Amniotic epithelial cell (primary cell): ENCODE measurements around the gene ST3GAL2.
"Not testable (repeated sequence)": the region's sequence is repeated elsewhere in the genome, so short reads cannot be mapped to it uniquely, and the experiment has no call there.

Experiments
- DNase-seq: peaks from one replicate; pipeline ENCODE4 v3.0.0-alpha.2; 2010; ENCODE audit warnings: low read depth

ST3GAL2 gene

DNA sequence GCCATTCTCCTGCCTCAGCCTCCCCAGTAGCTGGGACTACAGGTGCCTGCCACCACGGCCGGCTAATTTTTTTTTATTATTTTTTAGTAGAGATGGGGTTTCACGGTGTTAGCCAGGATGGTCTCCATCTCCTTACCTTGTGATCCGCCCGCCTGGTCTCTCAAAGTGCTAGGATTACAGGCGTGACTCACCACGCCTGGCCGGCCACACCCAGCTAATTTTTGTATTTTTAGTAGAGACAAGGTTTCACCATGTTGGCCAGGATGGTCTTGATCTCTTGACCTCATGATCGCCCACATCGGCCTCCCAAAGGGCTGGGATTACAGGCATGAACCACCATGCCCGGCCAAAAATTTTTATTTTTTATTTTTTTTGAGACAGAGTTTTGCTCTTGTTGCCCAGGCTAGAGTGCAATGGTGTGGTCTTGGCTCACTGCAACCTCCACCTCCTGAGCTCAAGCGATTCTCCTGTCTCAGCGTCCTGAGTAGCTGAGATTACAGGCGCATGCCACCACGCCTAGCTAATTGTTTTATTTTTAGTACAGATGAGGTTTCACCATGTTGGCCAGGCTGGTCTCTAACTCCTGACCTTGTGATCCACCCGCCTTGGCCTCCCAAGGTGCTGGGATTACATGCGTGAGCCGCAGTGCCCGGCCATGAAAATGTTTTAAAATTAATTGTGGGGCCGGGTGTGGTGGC lies 52.5 kb downstream of the ST3GAL2 start:
- DNase-seq, result not testable (repeated sequence)

DNA sequence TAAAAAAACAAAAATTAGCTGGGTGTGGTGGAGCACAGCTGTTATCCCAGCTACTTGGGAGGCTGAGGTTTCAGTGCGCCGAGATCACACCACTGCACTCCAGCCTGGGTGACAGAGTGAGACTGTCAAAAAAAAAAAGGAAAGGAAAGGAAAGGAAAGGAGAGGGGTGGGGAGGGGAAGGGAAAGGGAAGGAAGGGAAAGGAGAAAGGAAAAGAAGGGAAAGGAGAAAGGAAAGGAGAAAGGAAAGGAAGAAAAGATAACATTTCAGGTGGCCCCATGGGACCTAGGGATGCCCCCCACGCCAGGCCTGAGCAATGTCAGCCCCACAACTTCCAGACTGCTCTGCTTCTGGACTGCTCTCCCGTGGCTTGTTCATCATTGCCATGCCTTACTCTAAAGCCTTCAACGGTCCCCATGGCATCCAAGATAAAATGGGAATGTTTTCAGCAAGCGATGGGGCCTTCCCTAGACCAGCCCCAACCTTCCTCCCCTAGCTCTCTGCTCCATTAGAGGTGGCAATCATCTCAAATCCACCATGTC lies 55.4 kb downstream of the ST3GAL2 start:
- DNase-seq, result no peak

DNA sequence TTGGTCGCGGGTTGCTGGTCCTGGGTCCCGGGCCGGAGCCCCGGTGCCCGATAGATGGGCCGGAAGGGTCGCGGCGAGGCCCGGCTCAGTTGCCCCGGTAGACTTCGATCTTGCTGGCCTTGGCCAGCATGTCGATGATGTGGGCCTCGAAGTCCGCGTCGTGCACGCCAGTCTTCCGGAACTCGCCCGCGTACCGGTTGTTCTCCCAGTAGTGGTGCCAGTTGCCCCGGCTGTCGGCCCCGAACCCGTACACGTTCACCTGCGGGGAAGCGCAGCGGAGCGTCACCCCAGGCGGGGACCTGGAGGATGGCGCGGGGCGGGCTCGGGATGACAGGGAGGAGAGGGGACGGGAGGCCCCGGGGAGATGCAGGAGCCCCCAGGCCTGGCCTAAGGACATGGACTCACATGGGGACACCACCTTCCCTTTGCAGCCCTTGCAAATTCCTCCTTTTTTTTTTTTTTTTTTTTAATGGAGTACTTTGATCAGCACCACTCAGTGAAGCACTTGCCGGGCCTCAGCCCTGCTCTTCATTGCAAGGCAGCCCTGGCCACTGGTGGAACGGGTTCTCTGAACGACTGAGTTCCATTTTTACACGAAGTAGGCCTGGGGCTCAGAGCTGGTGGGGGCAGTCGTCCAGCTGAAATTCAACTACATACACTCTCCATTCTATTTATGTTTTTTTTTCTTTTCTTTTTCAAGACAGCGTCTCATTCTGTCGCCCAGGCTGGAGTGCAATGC lies 57.1 kb downstream of the ST3GAL2 start:
- DNase-seq, result no peak

DNA sequence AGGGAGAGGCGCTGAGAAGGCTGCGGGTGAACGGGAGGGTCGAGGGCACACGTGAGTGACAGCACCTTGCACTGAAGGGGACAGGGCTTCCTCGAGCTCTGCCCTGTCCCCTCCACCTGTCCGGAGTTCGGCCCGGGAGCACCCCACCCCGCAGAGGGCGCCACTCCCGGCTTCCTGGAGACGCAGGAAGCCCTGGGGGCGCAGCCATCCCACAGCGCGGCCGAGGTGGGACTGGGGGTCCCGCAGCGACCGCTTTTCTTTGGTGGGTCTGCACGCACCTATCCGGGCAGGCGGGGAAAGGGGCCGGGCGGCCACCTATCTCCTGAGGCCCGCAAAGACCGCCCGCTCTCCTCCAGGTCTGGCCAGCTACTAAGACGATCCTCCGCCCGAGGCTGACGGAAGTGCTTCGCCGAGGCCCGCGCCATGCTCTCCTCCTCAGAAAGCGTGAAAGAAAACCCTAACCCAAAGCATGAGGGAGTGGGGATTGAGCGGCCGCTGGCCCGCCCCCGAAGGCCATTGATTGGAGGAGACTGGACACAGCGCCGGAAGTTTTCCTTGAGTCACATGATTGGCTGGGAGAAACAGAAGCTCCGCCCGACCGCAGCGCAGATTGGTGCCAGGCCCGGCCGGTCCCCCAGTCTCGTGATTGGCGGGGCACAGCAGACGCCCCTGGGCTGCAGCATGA lies 57.8 kb downstream of the ST3GAL2 start:
- DNase-seq, result peak; percentile 96

DNA sequence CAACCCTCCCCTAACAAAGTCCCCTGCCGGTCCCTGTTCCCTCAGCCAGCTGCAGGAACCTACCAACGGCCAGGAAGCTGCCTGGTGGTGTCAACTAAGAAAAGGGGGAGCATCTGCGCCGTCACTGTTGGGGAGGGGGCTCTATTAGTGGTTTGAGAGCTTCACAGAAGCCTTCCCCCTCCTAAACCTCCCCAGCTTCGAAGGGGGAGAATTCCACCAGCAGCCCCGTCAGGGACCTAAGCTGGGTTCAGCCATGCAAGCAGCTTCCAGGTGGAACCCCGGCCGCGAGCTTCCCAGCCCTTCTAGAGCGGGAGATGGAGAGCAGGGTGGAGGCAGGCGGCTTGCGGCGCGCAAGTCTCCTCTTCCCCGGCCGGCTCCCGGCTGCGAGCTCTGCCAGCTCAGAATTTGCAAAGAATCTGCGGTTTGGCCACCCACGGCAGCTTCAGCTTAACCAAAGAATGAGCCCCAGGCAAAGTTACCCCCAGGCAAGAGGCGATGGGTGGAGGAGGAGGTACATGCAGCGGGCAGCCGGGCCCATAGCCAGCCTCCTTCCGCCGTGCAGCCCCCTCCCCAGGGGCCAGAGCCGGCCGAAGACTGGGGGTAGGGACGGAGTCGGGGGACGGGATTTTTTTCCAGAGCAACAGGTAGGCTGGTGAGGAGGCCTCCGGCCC lies 58.5 kb downstream of the ST3GAL2 start:
- peak; percentile 82 for DNase-seq

DNA sequence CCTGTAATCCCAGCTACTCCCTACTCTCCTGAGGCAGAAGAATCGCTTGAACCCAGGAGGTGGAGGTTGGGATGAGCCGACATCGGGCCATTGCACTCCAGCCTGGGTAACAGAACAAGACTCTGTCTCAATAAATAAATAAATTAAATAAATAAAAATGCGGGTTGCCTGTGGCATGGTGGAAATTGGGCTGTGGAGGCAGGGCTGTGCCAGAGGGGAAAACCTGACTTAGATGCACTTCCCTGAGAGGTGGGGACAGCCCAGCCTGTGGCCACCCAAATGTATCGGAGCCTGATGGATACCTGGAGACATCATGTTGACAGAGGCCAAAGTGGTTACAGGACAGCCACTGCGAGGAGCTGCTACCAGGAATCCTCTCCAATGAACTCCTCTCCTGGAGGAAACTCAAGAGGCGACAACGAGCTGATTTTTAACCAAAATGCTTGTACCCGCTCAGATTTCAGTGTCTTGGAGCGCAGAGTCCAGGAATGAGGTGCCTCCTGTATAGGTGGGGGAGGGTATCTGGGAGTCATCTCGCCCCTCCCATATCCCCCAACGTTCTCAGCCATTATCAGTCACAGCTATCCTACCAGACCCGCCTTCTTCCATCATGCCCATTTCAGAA lies 59.9 kb downstream of the ST3GAL2 start:
- no peak for DNase-seq

DNA sequence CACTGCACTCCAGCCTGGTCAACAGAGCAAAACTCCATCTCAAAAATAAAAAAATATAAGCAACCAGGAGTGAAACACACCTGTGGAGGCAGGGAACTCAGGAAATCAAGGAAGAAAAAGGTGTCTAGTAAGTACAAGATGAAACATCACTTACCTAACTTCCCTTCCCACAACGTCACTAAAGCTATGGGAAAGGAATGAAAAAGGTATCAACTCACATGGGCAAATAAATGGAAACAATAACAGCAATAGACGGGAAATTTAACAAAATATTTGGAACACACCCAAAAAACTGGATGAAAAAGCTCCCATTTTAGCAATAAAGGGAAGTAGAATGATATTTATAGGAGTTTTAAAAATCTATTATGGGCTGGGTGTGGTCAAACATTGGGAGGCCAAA lies 61.1 kb downstream of the ST3GAL2 start:
- DNase-seq, result no peak

DNA sequence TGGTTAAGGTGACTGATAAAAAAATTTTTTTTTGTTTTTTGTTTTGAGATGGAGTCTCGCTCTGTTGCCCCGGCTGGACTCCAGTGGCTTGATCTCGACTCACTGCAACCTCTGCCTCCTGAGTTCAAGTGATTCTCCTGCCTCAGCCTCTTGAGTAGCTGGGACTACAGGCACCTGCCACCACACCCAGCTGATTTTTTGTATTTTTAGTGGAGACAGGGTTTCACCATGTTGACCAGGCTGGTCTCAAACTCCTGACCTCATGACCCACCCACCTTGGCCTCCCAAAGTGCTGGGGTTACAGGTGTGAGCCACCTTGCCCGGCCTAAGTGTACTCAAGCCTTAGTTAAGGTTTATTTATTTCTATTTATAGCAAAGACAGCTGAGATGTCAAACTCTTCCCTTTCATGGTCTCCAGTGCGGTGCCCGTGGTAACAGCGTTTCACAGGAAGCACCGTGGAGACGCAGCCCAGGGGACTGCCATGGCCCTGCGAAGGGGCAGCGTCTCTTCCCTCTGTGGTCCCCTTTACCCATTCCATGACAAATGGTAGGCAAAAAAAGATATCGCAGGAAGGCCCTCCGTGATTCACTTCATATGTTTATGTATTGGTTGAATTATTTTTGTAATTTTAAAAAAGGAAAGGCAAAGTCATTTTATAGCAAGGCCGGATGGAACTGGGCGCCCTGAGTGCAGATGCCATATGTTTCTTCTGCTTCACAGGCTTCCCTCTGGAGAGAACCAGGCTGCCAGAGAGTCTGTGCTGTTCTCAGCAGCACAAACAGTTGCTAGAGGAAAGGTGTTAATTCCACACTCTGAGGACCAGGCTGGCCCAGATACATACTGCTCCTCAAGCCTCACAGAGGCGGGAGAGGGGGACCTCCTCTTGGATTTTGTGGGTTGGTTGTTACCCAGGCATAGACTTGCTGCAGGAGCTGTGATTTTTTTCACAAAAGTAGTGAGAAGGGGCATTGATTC lies 63.0 kb downstream of the ST3GAL2 start:
- DNase-seq, result no peak

DNA sequence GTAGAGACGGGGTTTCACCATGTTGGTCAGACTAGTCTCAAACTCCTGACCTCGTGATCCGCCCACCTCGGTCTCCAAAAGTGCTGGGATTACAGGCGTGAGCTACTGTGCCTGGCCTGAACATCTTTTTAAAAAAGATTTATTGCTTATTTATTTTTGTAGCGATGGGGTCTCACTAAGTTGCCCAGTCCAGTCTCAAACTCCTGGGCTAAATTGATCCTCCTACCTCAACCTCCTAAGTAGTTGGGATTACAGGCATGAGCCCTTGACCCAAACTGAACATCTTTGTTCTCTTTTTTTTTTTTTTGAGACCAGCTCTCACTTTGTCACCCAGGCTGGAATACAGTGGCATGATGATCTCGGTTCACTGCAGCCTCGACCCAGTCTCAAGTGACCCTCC lies 64.7 kb downstream of the ST3GAL2 start:
- DNase-seq, result no peak

DNA sequence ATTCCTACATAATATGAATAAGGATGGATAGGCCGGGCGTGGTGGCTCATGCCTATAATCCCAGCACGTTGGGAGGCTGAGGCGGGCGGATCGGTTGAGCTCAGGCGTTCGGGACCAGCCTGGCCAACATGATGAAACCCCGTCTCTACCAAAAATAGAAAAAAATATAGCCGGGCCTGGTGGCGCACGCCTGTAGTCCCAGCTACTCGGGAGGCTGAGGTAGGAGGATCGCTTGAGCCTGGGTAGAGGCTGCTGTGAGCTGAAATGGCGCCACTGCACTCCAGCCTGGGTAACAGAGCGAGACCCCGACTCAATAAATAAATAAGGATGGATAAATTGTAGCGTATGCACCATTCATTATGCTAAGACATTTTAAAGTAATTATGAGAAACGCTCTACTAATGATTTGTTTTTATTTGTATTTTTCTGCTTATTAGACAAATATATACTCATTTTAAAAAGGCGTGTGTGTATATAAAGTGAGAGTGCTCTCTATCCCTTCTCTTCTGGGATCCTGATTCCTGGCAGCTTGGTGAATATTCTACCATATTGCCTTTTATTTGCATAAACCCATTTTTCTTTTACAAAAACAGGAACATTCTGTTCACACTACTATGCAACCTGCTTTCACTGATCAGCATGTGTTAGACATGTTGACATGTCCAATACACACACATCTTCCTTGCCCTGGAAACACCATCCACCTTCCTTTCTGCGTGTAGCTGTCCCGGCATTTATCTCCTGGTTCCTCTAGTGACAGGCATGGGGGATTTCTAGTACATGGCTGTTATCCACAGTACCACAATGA lies 65.8 kb downstream of the ST3GAL2 start:
- no peak for DNase-seq

DNA sequence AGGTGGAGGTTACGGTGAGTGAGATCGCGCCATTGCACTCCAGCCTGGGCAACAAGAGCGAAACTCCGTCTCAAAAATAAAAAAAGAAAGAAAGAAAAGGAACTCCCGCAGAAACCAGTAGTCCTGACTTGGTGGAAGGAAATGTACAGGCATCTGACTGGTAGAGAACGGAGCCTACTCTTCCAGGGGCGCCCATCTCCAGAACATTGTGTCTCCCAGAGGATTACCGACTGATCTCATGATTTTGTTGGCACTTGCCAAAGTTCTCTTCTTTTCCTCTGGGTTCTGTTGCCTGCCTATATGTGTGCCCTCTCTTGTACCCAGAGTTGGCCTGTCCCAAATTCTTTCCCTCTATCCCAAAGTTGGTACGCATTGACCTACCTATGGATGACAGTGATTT lies 68.0 kb downstream of the ST3GAL2 start:
- no peak for DNase-seq

DNA sequence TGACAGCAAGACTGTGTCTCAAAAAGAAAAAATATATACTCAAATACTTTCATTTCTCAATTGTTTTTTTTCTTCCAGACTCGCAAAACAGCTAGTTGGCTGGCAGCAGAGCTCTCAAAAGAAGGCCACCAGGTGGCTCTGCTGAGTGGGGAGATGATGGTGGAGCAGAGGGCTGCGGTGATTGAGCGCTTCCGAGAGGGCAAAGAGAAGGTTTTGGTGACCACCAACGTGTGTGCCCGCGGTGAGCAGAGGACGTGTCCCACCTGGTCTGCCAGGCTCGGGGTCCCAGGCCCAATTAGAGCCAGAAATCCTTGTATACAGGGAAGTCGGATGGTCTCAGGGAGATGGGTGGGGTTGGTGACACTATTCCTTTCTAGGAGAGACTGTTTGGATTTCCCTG lies 68.8 kb downstream of the ST3GAL2 start:
- DNase-seq, result peak; percentile 23

DNA sequence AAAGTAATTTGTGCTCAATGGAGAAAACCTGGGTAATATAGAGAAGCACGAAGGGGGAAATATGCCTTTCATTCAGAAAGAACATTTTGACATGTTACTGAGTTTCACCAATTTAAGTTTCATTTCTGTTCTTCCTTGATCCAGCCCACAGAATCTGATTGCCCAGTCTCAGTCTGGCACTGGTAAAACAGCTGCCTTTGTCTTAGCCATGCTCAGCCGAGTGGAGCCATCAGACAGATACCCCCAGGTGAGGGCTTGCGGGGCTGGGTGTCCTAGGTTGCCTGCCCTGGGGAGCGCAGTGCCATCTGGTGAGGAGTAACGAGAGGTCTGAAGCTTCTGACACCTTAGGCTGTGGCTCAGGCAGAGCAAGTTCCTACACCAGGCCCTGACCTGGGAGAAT lies 74.5 kb downstream of the ST3GAL2 start:
- no peak for DNase-seq

DNA sequence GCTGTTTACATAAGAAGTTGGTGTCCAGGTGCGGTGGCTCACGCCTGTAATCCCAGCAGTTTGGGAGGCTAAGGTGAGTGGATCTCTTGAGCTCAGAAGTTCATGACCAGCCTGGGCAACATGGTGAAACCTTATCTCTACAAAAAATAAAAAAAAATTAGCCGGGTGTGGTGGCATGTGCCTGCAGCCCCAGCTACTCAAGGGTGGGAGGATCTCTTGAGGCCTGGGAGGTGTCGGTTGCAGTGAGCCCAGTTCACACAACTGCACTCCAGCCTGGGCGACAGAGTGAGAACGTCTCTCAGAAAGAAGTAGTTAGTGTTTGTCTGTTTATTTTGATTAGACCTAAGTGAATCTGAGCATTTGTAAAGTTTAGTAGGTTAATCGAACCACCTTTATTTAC lies 79.3 kb downstream of the ST3GAL2 start:
- DNase-seq, result no peak

DNA sequence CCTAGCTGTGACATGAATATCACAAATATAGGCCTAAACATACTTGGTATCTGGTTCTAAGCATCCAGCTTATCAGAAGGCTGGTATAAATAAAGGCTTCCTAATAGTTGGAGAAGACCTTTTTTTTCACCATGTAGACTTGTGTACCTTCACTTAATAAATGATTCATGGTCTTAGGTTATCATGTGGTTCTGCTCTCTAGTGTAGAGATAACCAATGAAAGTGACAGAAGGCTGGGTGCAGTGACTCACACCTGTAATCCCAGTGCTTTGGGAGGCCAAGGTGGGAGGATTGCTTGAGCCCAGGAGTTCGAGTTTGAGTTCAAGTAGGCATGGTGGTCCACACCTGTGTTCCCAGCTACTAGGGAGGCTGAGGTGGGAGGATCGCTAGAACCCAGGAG lies 89.1 kb downstream of the ST3GAL2 start:
- peak; percentile 36 for DNase-seq

DNA sequence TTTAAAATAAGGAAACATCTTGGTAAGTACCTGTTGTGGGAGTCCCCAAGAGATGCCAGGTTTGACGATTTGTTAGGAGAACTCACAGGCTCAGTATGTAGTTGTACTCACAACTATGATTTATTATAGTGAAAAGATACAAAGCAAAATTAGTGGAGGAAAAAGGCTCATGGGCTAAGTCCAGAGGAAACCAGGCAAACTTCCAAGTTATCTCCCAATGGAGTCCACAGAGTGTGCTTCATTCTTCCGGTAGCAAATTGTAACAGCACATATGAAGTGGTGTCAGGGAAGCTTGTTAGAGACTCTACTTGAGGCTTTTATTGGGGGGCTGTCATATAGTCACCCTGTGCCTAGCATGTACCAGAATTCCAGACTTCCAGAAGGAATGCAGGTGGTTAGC lies 89.9 kb downstream of the ST3GAL2 start:
- no peak for DNase-seq

DNA sequence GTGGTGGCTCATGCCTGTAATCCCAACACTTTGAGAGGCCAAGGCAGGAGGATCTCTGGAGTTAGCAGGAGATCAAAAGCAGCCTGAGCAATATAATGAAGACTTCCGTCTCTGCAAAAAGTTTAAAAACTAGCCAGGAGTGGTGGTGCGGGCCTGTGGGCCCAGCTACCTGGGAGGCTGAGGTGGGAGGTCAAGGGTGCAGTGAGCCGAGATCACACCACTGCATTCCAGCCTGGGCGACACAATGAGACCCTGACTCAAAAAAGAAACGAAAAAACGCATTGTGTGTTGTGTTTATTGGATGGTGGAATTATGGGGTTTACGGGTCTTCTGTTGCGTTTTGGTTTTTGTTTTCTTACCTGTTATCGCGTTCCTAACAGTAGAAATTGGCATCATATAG lies 93.1 kb downstream of the ST3GAL2 start:
- no peak for DNase-seq

DNA sequence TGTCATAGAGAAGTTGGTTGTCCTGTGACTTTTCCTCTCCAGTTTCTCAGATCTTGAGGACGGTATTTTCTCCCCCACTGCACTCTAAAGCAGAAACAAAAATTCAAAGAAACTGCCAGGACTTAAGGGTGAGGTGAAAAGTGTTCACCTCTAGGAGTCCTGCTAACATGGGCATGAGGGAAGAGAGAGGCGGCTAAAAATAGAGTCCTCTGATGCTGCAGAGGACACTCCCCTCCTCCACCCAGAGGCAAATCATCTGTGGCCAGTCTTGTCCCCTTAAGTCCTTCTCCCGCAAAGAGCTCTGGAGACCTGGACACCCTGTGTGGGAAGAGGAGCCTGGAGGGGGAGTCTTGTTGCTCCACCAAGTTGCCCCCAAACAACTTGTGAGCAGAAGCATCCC lies 96.9 kb downstream of the ST3GAL2 start:
- no peak for DNase-seq

DNA sequence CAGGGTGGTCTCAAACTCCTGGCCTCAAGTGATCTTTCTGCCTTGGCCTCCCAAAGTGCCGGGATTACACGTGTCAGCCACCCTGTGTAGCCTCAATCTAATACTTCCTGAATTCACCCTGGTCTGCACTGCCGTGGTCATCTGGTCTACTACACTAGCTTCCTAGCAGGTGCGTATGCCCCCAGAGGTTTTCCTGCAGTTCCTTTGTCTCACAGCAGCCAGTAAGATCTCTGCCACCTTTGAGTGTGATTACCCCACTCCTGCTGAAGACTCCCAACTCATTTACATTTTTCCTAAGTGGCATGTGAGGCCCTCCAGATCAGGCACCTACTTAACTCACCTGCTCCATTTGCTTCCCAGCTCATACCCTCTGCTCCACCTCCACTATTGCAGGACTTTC lies 97.3 kb downstream of the ST3GAL2 start:
- DNase-seq, result no peak

DNA sequence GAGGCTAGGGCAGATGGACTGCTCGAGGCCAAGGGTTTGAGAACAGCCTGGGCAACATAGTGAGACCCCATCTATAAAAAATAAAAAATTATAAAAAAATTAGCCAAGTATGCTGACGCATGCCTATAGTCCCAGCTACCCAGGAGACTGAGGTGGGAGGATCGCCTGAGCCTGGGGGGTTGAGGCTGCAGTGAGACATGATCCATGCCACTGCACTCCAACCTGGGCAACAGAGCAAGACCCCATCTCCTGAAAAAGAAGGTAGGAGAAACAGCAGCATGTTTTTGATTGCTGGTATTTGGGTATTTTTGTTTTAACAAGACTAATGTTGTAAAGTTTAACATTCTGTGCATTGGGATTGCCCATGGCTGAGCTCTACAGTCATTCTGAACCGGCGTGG lies 101.1 kb downstream of the ST3GAL2 start:
- no peak for DNase-seq
